Activated CD4-positive, alpha-beta memory T cell treated with anti-CD3 and anti-CD28 coated beads for 36 hours (primary cell): Measurements from ENCODE around the gene MYBPC3. TPM values are rescaled to one million over a fixed set of nuclear protein-coding genes. Genes with fewer than 3 reads are reported as not detected.

Experiments used
- CTCF ChIA-PET: fragments of 350-600 bp; sonication (Branson Sonifier 250); formaldehyde crosslinking; loops from one replicate; lab custom pipeline; 2021; ENCODE audit warnings: antibody characterized with exemption, inconsistent platforms; lab: Charles Lee
- POLR2A ChIA-PET: fragments of 350-600 bp; sonication (Branson Sonifier 250); formaldehyde crosslinking; loops from one replicate; lab custom pipeline; 2021; ENCODE audit warnings: antibody characterized with exemption; lab: Charles Lee
- DNase-seq: peaks from one replicate; pipeline ENCODE4 v3.0.0-alpha.2; 2020
- H3K27ac Mint-ChIP-seq: one replicate; pipeline ENCODE4 v1.8.0; 2021; ENCODE audit warnings: mixed read lengths
- H3K27me3 Mint-ChIP-seq: one replicate; pipeline ENCODE4 v1.8.0; 2021; ENCODE audit warnings: mixed read lengths
- H3K36me3 Mint-ChIP-seq: one replicate; pipeline ENCODE4 v1.8.0; 2021; ENCODE audit warnings: mixed read lengths
- H3K4me1 Mint-ChIP-seq: one replicate; pipeline ENCODE4 v1.8.0; 2021; ENCODE audit warnings: low read depth, mixed read lengths
- H3K4me3 Mint-ChIP-seq: one replicate; pipeline ENCODE4 v1.8.0; 2021; ENCODE audit warnings: mild to moderate bottlenecking, mixed read lengths
- H3K9me3 Mint-ChIP-seq: one replicate; pipeline ENCODE4 v1.8.0; 2021; ENCODE audit warnings: mixed read lengths
- intact Hi-C: fragments of 100-400 bp; cut with micrococcal nuclease; formaldehyde crosslinking; loops from one replicate; pipeline ENCODE4 v1.15.1; 2023
- total RNA-seq, 2 experiments: library from RNA; stranded (reverse); gene quantifications; one replicate each; pipeline ENCODE4 v1.2.3, GENCODE V29; 2021

The MYBPC3 gene
- total RNA-seq, 2 experiments from 2014 or later: not detected

- H3K4me1 Mint-ChIP-seq: peaks cover 4% of the 10 kb centered on the region
- no peaks in the 10 kb centered on the region for H3K9me3 Mint-ChIP-seq
- CTCF ChIA-PET: interaction anchor here (1.1 to 1.4 kb wide), 2 partner anchors 8 to 32 kb away, joined by 3 to 7 read pairs; no protein-coding TSS in a partner anchor
- H3K4me3 Mint-ChIP-seq: no peak overlapping the region
- H3K27ac Mint-ChIP-seq: no peak overlapping the region
- H3K36me3 Mint-ChIP-seq: no peaks in the 10 kb centered on the region
- intact Hi-C loops: no loop called here
- POLR2A ChIA-PET: no interaction called here
- no peak for DNase-seq
- no peaks in the 10 kb centered on the region for H3K27me3 Mint-ChIP-seq
These were observed 26.8 kb upstream of the MYBPC3 start for GRCh38 chr11:47379317-47379716.

DNA sequence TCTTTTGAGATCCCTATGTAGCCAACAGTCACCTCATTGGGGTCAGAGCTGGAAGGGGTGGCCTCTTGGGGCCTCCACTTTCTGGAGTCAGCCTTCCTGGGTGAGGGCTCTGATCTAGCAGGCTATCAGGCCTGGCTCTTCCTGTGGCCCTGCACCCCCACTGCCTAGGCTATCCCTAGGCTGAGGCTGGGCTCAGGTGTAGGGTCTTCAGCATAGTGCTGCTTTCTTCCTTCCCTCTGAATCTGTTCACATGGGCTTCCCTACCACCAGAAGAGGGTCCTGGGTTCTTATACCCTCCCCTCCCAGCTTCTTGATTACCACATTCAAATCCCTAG, 26.3 kb upstream of the MYBPC3 start:
- no peaks in the 10 kb centered on the region for H3K9me3 Mint-ChIP-seq
- no peak overlapping the region for H3K4me3 Mint-ChIP-seq
- no peaks in the 10 kb centered on the region for H3K27me3 Mint-ChIP-seq
- H3K27ac Mint-ChIP-seq: no peak overlapping the region
- intact Hi-C loops: no loop called here
- CTCF ChIA-PET: interaction anchor here (1.1 kb wide), 1 partner anchor 8 kb away, joined by 7 read pairs; no protein-coding TSS in a partner anchor
- DNase-seq: no peak
- POLR2A ChIA-PET: no interaction called here
- H3K36me3 Mint-ChIP-seq: no peaks in the 10 kb centered on the region
- peaks cover 9% of the 10 kb centered on the region for H3K4me1 Mint-ChIP-seq

DNA sequence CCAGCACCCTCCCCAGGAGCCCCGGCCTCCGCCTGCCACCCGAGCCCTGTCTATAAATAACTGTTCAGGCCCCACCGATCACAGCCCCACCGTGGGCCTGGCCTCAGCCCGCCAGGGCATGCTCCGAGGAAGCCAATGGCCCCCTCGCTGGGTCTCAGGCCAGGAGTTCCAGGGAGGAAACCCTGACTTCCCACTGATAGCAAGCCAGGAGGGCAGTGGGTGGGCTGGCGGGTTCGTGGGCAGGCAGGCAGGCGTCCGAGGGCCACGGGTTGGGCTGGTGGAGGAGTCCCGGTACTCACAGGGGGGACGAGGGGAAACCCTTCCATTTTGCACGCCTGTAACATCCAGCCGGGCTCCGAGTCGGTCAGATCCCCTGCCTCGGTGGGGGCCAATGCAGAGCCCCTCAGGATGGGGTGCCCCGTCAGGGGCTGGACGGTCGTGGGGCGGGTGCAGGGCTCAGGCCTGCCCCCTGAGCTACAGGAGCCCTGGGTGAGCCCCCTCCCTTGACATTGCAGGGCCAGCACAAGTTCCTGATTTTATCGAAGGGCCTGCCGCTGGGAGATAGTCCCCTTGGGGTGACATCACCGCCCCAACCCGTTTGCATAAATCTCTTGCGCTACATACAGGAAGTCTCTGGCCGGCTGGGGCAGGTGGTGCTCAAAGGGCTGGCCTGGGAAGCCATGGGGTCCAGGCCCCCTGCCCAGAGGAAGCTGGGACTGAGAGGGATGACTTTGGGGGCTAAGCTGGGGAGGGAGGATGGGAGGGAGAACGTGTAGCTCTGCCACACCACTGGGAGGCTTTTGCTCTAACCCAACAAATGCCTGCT, 25.7 kb upstream of the MYBPC3 start, which contains the start of gene SPI1:
Gene SPI1, minus strand, starts transcription at position 538 of the 826 bp plus-strand sequence. Its CDS starts 194 bp downstream, at position 344.
- Mint-ChIP-seq H3K36me3 (no peaks in the 10 kb centered on the region), H3K27ac (no peak within 1 kb of the TSS), H3K4me3 (no peak within 1 kb of the TSS), H3K27me3 (no peaks in the 10 kb centered on the region), H3K4me1 (peaks cover 9% of the 10 kb centered on the region), H3K9me3 (no peaks in the 10 kb centered on the region)
- no peak for DNase-seq
- ChIA-PET CTCF (interaction anchor here (1.1 kb wide), 1 partner anchor 9 kb away, joined by 7 read pairs; no protein-coding TSS in a partner anchor), POLR2A (no interaction called here)
- intact Hi-C loops: no loop called here

DNA sequence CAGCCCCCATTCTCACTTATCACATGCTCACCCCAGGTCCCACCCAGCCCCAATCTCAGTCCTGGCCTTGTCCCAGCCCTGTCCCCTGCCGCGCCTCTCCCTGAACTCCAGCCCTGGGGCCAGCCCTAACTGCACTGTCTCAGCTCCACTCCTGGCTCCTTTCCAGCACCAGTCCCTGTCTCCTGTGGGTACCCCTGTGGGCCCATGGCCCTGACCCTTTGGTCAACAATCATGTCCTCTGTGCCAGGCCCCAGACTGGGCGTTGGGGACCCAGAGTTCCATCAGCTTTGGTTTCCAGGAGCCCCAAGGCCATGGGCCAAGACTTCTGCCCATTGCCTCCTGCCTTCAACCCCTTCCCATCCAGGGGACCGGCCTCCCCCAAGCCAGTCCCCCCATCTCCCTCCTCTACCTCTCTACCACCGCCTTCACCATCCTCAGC, 25.1 kb upstream of the MYBPC3 start:
- no peak overlapping the region for H3K4me3 Mint-ChIP-seq
- peaks cover 9% of the 10 kb centered on the region for H3K4me1 Mint-ChIP-seq
- no peak for DNase-seq
- no peaks in the 10 kb centered on the region for H3K36me3 Mint-ChIP-seq
- CTCF ChIA-PET: no interaction called here
- no peak overlapping the region for H3K27ac Mint-ChIP-seq
- H3K9me3 Mint-ChIP-seq: no peaks in the 10 kb centered on the region
- H3K27me3 Mint-ChIP-seq: no peaks in the 10 kb centered on the region
- intact Hi-C loops: no loop called here
- POLR2A ChIA-PET: no interaction called here

GRCh38 chr11:47376525-47377371, 24.2 kb upstream of the MYBPC3 start:
- Mint-ChIP-seq H3K27me3 (no peaks in the 10 kb centered on the region), H3K27ac (no peak overlapping the region), H3K36me3 (no peaks in the 10 kb centered on the region), H3K4me1 (peaks cover 9% of the 10 kb centered on the region), H3K4me3 (no peak overlapping the region), H3K9me3 (no peaks in the 10 kb centered on the region)
- no peak for DNase-seq
- ChIA-PET POLR2A (interaction anchor here (0.5 kb wide), 1 partner anchor 517 kb away, joined by 3 read pairs; no protein-coding TSS in a partner anchor), CTCF (no interaction called here)
- intact Hi-C loops: no loop called here

- Mint-ChIP-seq H3K4me1 (peaks cover 9% of the 10 kb centered on the region), H3K4me3 (no peak overlapping the region), H3K36me3 (no peaks in the 10 kb centered on the region), H3K27ac (no peak overlapping the region), H3K27me3 (no peaks in the 10 kb centered on the region), H3K9me3 (no peaks in the 10 kb centered on the region)
- DNase-seq: no peak
- CTCF ChIA-PET: no interaction called here
- intact Hi-C loops: no loop called here
- POLR2A ChIA-PET: interaction anchor here (0.5 kb wide), 1 partner anchor 518 kb away, joined by 3 read pairs; no protein-coding TSS in a partner anchor
These were observed 23.6 kb upstream of the MYBPC3 start for GRCh38 chr11:47376107-47376524.

DNA sequence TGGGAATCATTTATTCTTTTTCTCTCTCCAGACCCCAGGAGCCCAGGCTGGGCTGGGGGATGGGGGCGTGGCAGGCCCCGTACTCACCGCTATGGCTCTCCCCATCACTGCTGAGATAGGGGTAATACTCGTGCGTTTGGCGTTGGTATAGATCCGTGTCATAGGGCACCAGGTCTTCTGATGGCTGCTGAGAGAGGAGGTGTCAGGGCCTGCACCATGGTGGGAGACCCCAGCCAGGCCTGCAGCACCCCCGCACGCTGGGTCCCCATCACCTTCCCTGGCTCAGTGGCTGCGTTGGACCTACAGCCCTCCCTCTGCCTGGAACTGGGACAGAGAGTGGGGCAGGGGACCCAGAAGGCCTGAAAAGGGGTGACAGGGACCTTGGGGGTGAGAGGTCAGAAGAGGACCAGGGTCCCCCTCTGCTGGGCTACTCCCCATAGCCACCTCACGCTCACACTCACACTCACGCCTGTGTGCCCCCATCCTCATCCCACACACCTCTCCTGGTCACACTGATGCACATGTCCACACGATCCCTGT, 23.1 kb upstream of the MYBPC3 start:
- Mint-ChIP-seq H3K9me3 (no peaks in the 10 kb centered on the region), H3K4me1 (peaks cover 9% of the 10 kb centered on the region), H3K36me3 (no peaks in the 10 kb centered on the region), H3K27me3 (no peaks in the 10 kb centered on the region), H3K4me3 (no peak overlapping the region), H3K27ac (no peak overlapping the region)
- ChIA-PET CTCF (interaction anchor here (1.4 to 1.7 kb wide), 2 partner anchors 19 to 80 kb away, joined by 3 read pairs; no protein-coding TSS in a partner anchor), POLR2A (no interaction called here)
- intact Hi-C loops: loop anchor here (2.0 kb wide), 2 partner anchors 79 to 477 kb away; no protein-coding TSS in a partner anchor
- no peak for DNase-seq

DNA sequence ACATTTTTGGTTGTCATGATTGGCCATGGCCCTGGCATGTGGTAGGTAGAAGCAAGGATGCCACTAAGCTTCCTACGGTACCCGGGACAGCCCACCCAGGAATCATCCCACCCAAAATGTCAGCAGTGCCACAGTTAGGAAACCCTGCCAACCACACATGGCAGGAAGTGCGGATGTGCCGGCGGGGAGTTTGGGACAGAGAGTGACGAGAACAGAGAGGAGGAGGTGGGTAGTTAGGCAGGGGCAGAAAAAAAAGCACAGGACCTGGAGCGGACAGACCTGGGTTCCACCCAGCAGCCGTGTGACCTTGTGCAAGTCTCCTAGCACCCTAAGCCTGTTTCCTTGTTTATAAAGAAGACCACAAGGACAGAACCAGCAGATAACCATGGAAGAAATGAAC, 22.5 kb upstream of the MYBPC3 start:
- CTCF ChIA-PET: interaction anchor here (0.5 to 5.2 kb wide), 15 partner anchors 14 to 1016 kb away, joined by 3 to 121 read pairs (median 4); partner anchors contain the start of genes PSMC3 and SLC39A13
- no peak for DNase-seq
- H3K4me3 Mint-ChIP-seq: no peak overlapping the region
- peaks cover 9% of the 10 kb centered on the region for H3K4me1 Mint-ChIP-seq
- POLR2A ChIA-PET: no interaction called here
- no peaks in the 10 kb centered on the region for H3K9me3 Mint-ChIP-seq
- H3K27me3 Mint-ChIP-seq: no peaks in the 10 kb centered on the region
- H3K27ac Mint-ChIP-seq: no peak overlapping the region
- no peaks in the 10 kb centered on the region for H3K36me3 Mint-ChIP-seq
- intact Hi-C loops: loop anchor here (2.0 kb wide), 2 partner anchors 80 to 478 kb away; no protein-coding TSS in a partner anchor

- no peaks in the 10 kb centered on the region for H3K9me3 Mint-ChIP-seq
- ChIA-PET POLR2A (interaction anchor here (1.4 kb wide), 1 partner anchor 35 kb away, joined by 4 read pairs; no protein-coding TSS in a partner anchor), CTCF (interaction anchor here (0.5 to 5.2 kb wide), 37 partner anchors 11 to 1015 kb away, joined by 3 to 121 read pairs (median 4); partner anchors contain the start of genes PSMC3 and SLC39A13)
- H3K36me3 Mint-ChIP-seq: no peaks in the 10 kb centered on the region
- H3K27ac Mint-ChIP-seq: no peak overlapping the region
- H3K27me3 Mint-ChIP-seq: no peaks in the 10 kb centered on the region
- intact Hi-C loops: loop anchor here (1.0 to 2.0 kb wide), 3 partner anchors 34 to 478 kb away; partner anchors contain the start of gene SLC39A13
- H3K4me1 Mint-ChIP-seq: peaks cover 12% of the 10 kb centered on the region
- H3K4me3 Mint-ChIP-seq: no peak overlapping the region
- DNase-seq: no peak
These were observed 22.2 kb upstream of the MYBPC3 start for GRCh38 chr11:47374720-47375019.

DNA sequence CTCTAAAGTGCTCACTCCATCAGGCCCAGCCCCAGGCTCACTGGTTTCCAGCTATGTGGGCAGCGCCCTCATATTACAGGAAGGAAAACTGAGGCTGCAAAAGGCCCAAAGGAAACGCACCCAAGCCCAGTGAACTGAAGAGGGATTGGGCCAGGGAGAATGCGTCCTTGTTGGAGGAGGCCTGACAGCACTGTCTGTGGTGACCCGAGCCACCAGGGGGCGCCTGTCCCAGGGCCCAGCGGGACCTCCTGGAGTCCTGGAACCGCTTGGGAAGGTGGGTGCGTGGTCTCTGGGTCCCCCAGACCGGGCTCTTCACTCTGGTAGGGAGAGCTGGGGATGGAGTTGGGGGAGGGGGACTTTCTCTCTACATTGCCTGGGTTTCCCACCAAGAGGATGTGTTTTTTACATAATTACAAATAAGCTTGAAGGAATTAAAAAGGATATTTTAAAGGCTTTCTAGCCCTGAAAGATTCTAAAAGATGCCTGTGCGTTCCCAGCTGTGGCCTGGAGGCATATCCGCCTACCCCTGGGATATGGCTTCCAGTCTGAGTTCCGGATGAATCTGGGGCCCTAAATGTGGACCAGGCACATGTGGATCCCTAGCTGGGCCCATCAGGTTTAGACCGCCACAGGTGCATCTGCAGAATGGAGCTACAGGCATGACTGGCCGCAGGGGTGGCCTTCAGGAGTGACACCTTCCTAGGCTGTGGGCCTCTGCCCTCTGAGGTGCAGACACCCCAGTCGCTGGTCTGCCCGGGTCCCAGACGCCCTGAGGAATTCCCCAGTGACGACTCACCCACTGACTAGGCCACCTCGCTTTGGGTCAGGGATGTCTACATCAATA, 21.6 kb upstream of the MYBPC3 start:
- DNase-seq: peak; percentile 88
- peaks cover 18% of the 10 kb centered on the region for H3K4me1 Mint-ChIP-seq
- no peak overlapping the region for H3K4me3 Mint-ChIP-seq
- intact Hi-C loops: loop anchor here (1.0 to 2.0 kb wide), 3 partner anchors 34 to 479 kb away; partner anchors contain the start of gene SLC39A13
- ChIA-PET POLR2A (interaction anchor here (1.4 kb wide), 1 partner anchor 35 kb away, joined by 4 read pairs; no protein-coding TSS in a partner anchor), CTCF (interaction anchor here (0.5 to 5.2 kb wide), 43 partner anchors 11 to 1015 kb away, joined by 3 to 121 read pairs (median 4); partner anchors contain the start of genes PSMC3 and SLC39A13)
- no peaks in the 10 kb centered on the region for H3K36me3 Mint-ChIP-seq
- H3K27me3 Mint-ChIP-seq: no peaks in the 10 kb centered on the region
- peak overlapping the region; percentile 23 for H3K27ac Mint-ChIP-seq
- H3K9me3 Mint-ChIP-seq: no peaks in the 10 kb centered on the region
